ENCODE measurements around the gene BTBD9. TPM values are rescaled to one million over a fixed set of nuclear protein-coding genes. Genes with fewer than 3 reads are reported as not detected.

The BTBD9 gene
- total and polyA plus RNA-seq, 2 donors (not counting 3 experiments of a cell fraction or from before 2014, with no cell fraction given): 4.9 to 15.0 TPM

DNA sequence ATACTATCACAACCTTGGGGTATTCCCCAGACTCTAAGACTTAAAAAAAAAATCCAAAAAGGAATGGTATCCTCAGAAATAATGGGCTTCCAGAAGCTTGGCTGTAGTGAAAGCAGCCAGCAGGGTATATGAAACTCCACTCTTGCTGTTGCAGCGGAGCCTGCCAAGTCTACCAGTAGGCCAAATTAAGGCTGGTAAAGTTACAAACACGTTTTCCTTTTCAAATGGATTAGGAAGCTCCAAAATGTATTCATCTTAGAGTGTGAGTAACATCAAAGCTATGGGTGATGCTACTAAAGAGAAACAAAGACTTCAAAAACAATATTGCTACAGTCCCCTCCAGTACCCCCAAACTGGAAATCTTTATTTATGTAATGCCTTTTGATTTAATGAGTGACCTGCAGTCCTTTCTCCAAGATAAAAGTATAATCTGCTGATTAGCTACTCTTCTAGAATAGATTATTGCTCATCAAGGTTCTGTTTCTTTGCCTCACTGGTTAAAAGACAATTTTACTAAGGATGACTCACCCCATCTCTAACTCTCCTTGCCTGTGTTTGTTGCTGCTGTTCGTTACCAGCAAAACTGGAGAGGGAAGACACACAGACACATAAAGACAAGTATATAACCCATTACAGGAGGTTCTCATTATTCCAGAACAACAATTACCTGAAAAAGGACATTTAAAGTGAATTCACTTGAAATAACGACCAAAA is 84.9 kb downstream of the BTBD9 start:
- Histone ChIP-seq H3K4me3 (replicated peaks in 1 of 3; ENCODE audit: insufficient read depth in 1 of 3, low read depth in 1 of 3, low read length in 3 of 3) (no peak overlapping the region), H3K9me1 (replicated peaks; ENCODE audit: control insufficient read depth, extremely low read depth, insufficient read depth, low read length) (no peaks in the 10 kb centered on the region), H3K9me3 (replicated peaks; ENCODE audit: control insufficient read depth, insufficient read depth, low read length) (no peaks in the 10 kb centered on the region), H3K27ac (ENCODE audit: insufficient read depth, low read depth, low read length) (no peak overlapping the region), H3K79me2 (ENCODE audit: control insufficient read depth, insufficient read depth, low read length) (no peaks in the 10 kb centered on the region), H3K4me1 (ENCODE audit: control insufficient read depth, extremely low read depth, insufficient read depth, low read length) (no peaks in the 10 kb centered on the region), H3K36me3 (ENCODE audit: control insufficient read depth in 2 of 2, extremely low read depth in 1 of 2, insufficient read depth in 2 of 2, low read length in 2 of 2) (no peaks in the 10 kb centered on the region), H3K9ac (replicated peaks; ENCODE audit: extremely low read depth, insufficient read depth, low read length) (no peak overlapping the region), H2AFZ (ENCODE audit: low read depth, low read length) (no peak overlapping the region), H3K27me3 (ENCODE audit: control insufficient read depth in 2 of 2, insufficient read depth in 2 of 2, low read length in 2 of 2) (no peaks in the 10 kb centered on the region), H3K4me2 (ENCODE audit: insufficient read depth, low read length) (no peak overlapping the region), H4K20me1 (replicated peaks; ENCODE audit: control insufficient read depth, extremely low read depth, insufficient read depth, low read length) (no peaks in the 10 kb centered on the region)
- CTCF ChIA-PET: interaction anchor here (1.0 to 2.1 kb wide), 2 partner anchors 16 to 512 kb away, joined by 3 to 5 read pairs; no protein-coding TSS in a partner anchor
- dilution Hi-C loops (cut with MboI; ENCODE audit: extremely low pct_ligation_motif_present, low sequenced_read_pairs) (no loop called here), intact Hi-C loops (cut with micrococcal nuclease) (no loop called here)
- TF ChIP-seq JUN (IDR thresholded peaks at IDR 0.05; ENCODE audit: borderline replicate concordance, insufficient read depth, insufficient read length, low read depth): peak; percentile 23
- TF ChIP-seq FOS (IDR thresholded peaks at IDR 0.05; ENCODE audit: borderline replicate concordance, insufficient read depth, low read length): peak; percentile 47
- TF ChIP-seq, protein P1, sequence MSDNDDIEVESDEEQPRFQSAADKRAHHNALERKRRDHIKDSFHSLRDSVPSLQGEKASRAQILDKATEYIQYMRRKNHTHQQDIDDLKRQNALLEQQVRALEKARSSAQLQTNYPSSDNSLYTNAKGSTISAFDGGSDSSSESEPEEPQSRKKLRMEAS (IDR thresholded peaks at IDR 0.05; ENCODE audit: insufficient read depth, insufficient read length): no peak
- TF ChIP-seq POLR2A (IDR thresholded peaks at IDR 0.05; ENCODE audit: low read depth, low read length): no peak
- TF ChIP-seq, protein P2, sequence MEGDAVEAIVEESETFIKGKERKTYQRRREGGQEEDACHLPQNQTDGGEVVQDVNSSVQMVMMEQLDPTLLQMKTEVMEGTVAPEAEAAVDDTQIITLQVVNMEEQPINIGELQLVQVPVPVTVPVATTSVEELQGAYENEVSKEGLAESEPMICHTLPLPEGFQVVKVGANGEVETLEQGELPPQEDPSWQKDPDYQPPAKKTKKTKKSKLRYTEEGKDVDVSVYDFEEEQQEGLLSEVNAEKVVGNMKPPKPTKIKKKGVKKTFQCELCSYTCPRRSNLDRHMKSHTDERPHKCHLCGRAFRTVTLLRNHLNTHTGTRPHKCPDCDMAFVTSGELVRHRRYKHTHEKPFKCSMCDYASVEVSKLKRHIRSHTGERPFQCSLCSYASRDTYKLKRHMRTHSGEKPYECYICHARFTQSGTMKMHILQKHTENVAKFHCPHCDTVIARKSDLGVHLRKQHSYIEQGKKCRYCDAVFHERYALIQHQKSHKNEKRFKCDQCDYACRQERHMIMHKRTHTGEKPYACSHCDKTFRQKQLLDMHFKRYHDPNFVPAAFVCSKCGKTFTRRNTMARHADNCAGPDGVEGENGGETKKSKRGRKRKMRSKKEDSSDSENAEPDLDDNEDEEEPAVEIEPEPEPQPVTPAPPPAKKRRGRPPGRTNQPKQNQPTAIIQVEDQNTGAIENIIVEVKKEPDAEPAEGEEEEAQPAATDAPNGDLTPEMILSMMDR (IDR thresholded peaks at IDR 0.05; ENCODE audit: extremely low read depth in 1 of 2, insufficient read depth in 1 of 2, low read depth in 1 of 2, low read length in 2 of 2): no peak
- no peak for TF ChIP-seq POLR2AphosphoS5 (IDR thresholded peaks at IDR 0.05; ENCODE audit: insufficient read depth, low read depth, low read length)
- no peak for TF ChIP-seq EZH2 (IDR thresholded peaks at IDR 0.05; ENCODE audit: borderline replicate concordance, low read depth, low read length, severe bottlenecking)
- TF ChIP-seq GATA2 (IDR thresholded peaks at IDR 0.05; ENCODE audit: insufficient read depth, insufficient read length, low read depth, low read length): no peak
- no peak for TF ChIP-seq MYC (IDR thresholded peaks at IDR 0.05; ENCODE audit: low read depth, low read length)
- FAIRE-seq (no peak), DNase-seq (ENCODE audit: low read depth, low spot score) (no peak)
- BruUV-seq (replicated peaks): no TSS peak
- POLR2A ChIA-PET: interaction anchor here (0.6 kb wide), 1 partner anchor 850 kb away, joined by 3 read pairs; no protein-coding TSS in a partner anchor

Data from endothelial cell of umbilical vein (primary cell).